Ovary (tissue), 3 donors: ENCODE data around the gene F12.

Experiments used
- CTCF ChIP-seq, 3 donors: fragments of 450-650 bp in 2 of 3; fragments of 200-600 bp in 1 of 3; IDR thresholded peaks; one replicate each; pipeline versions ENCODE4 v1.5.1 to v1.8.0; 2016 to 2022; ENCODE audit warnings: antibody characterized with exemption in 3 of 3, mild to moderate bottlenecking in 1 of 3
- POLR2A ChIP-seq: fragments of 450-650 bp; IDR thresholded peaks from one replicate; pipeline ENCODE4 v1.6.1; 2017; ENCODE audit warnings: antibody characterized with exemption, mild to moderate bottlenecking, moderate library complexity
- donor health status: DM: no; HTN: no; CAD: no.

GRCh38 chr5:177409043-177409801, at the start of gene F12:
- no peak for TF ChIP-seq CTCF (IDR thresholded peaks at IDR 0.05)
- no peak for TF ChIP-seq POLR2A
